ENCODE results near the gene PPP2R5C. TPM values are rescaled to one million over a fixed set of nuclear protein-coding genes. Genes with fewer than 3 reads are reported as not detected.
"Not testable (repeated sequence)": the region's sequence is repeated elsewhere in the genome, so short reads cannot be mapped to it uniquely, and the experiment has no call there.

The PPP2R5C gene
- total RNA-seq, 2 experiments from 2014 or later, result 291 to 300 TPM

- peak within 1 kb of the TSS; percentile 95 for H3K27ac Mint-ChIP-seq
- POLR2A ChIA-PET, result no interaction called here
- H3K36me3 Mint-ChIP-seq (ENCODE audit: low read depth), result peaks cover 5% of the 10 kb centered on the region
- DNase-seq, result peak; percentile 88
- H3K4me1 Mint-ChIP-seq, result peaks cover 46% of the 10 kb centered on the region
- CTCF ChIA-PET, result interaction anchor here (0.5 to 1.1 kb wide), 3 partner anchors 128 to 352 kb away, joined by 3 to 4 read pairs (median 3); no protein-coding TSS in a partner anchor
- no peaks in the 10 kb centered on the region for H3K27me3 Mint-ChIP-seq
- peak within 1 kb of the TSS; percentile 87 for H3K4me3 Mint-ChIP-seq
- no peaks in the 10 kb centered on the region for H3K9me3 Mint-ChIP-seq
Observed at GRCh38 chr14:101964297-101965180, 203.0 kb downstream of the PPP2R5C start, which contains the start of gene DYNC1H1. Gene DYNC1H1 (plus strand): TSS chr14:101964573. CDS start chr14:101964692, 119 bp downstream.

GRCh38 chr14:101965181-101965544 is 203.7 kb downstream of the PPP2R5C start:
- peak; percentile 72 for DNase-seq
- Mint-ChIP-seq H3K4me3 (peak overlapping the region; percentile 87), H3K27me3 (no peaks in the 10 kb centered on the region), H3K36me3 (ENCODE audit: low read depth) (peaks cover 6% of the 10 kb centered on the region), H3K9me3 (no peaks in the 10 kb centered on the region), H3K27ac (peak overlapping the region; percentile 91), H3K4me1 (peaks cover 48% of the 10 kb centered on the region)
- ChIA-PET POLR2A (no interaction called here), CTCF (interaction anchor here (0.5 to 1.1 kb wide), 4 partner anchors 128 to 352 kb away, joined by 3 to 4 read pairs (median 4); no protein-coding TSS in a partner anchor)

- H3K4me3 Mint-ChIP-seq, result peak overlapping the region; percentile 87
- H3K27ac Mint-ChIP-seq, result peak overlapping the region; percentile 91
- no peaks in the 10 kb centered on the region for H3K9me3 Mint-ChIP-seq
- H3K27me3 Mint-ChIP-seq, result no peaks in the 10 kb centered on the region
- H3K4me1 Mint-ChIP-seq, result peaks cover 43% of the 10 kb centered on the region
- CTCF ChIA-PET, result interaction anchor here (0.9 to 1.1 kb wide), 4 partner anchors 13 to 351 kb away, joined by 3 to 4 read pairs (median 4); no protein-coding TSS in a partner anchor
- H3K36me3 Mint-ChIP-seq (ENCODE audit: low read depth), result peaks cover 10% of the 10 kb centered on the region
- no peak for DNase-seq
- POLR2A ChIA-PET, result interaction anchor here (0.6 kb wide), 2 partner anchors 55 to 340 kb away, joined by 3 to 5 read pairs; no protein-coding TSS in a partner anchor
Observed at GRCh38 chr14:101965770-101966722, 204.5 kb downstream of the PPP2R5C start.

DNA sequence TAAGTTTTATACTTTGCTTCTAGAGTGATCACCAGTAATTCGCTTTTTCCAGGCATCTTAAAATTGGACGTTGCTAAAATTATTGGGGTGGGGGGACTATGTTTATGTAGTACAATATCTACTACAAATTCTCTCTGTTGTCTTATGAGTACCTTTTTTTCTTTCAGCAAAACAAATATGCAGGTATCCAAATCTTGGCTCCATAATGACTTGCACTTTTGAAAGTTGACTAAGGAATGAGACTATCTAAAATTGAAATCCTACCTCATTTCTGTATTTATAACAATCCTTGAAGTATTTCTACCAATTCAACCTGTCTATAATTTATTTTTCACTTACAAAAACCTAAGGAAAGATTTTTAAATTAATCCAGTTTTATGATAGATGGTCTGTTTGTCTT is 205.2 kb downstream of the PPP2R5C start:
- H3K36me3 Mint-ChIP-seq (ENCODE audit: low read depth), result peaks cover 10% of the 10 kb centered on the region
- H3K4me3 Mint-ChIP-seq, result peak overlapping the region; percentile 55
- peaks cover 40% of the 10 kb centered on the region for H3K4me1 Mint-ChIP-seq
- POLR2A ChIA-PET, result interaction anchor here (0.6 kb wide), 1 partner anchor 54 kb away, joined by 5 read pairs; no protein-coding TSS in a partner anchor
- H3K27ac Mint-ChIP-seq, result peak overlapping the region; percentile 60
- H3K9me3 Mint-ChIP-seq, result no peaks in the 10 kb centered on the region
- H3K27me3 Mint-ChIP-seq, result no peaks in the 10 kb centered on the region
- CTCF ChIA-PET, result interaction anchor here (0.6 to 1.5 kb wide), 4 partner anchors 14 to 318 kb away, joined by 3 to 4 read pairs (median 4); no protein-coding TSS in a partner anchor
- DNase-seq, result no peak

- Mint-ChIP-seq H3K27ac (peak overlapping the region; percentile 4), H3K36me3 (ENCODE audit: low read depth) (peaks cover 10% of the 10 kb centered on the region), H3K4me3 (no peak overlapping the region), H3K9me3 (no peaks in the 10 kb centered on the region), H3K27me3 (no peaks in the 10 kb centered on the region), H3K4me1 (peaks cover 48% of the 10 kb centered on the region)
- ChIA-PET POLR2A (interaction anchor here (0.6 kb wide), 1 partner anchor 349 kb away, joined by 6 read pairs; no protein-coding TSS in a partner anchor), CTCF (interaction anchor here (1.5 kb wide), 1 partner anchor 128 kb away, joined by 4 read pairs; no protein-coding TSS in a partner anchor)
- no peak for DNase-seq
Observed at GRCh38 chr14:101968186-101968585, 206.7 kb downstream of the PPP2R5C start.

DNA sequence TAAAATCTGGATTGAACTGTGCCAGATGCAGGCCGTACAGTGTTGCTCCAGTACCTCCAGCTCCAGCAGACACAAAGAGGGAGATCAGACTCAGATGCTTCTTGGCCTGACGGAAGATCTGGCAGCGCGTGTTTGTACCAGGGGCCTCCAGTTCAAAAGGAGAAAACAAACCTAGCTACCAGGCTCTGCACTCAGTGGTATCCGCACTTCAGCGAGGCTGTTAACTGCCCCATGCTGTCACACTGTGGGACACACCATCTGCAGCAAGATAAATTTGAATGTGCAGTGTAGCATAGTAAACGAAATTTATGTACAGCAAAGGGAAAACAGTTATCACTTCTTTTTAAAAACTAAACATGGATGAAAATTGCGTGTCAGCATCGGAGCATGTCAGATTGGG is 208.0 kb downstream of the PPP2R5C start:
- Mint-ChIP-seq H3K4me3 (no peak overlapping the region), H3K4me1 (peaks cover 44% of the 10 kb centered on the region), H3K36me3 (ENCODE audit: low read depth) (peaks cover 10% of the 10 kb centered on the region), H3K27ac (peak overlapping the region; percentile 6), H3K27me3 (no peaks in the 10 kb centered on the region), H3K9me3 (no peaks in the 10 kb centered on the region)
- ChIA-PET POLR2A (no interaction called here), CTCF (interaction anchor here (1.1 kb wide), 1 partner anchor 17 kb away, joined by 3 read pairs; no protein-coding TSS in a partner anchor)
- DNase-seq, result no peak

DNA sequence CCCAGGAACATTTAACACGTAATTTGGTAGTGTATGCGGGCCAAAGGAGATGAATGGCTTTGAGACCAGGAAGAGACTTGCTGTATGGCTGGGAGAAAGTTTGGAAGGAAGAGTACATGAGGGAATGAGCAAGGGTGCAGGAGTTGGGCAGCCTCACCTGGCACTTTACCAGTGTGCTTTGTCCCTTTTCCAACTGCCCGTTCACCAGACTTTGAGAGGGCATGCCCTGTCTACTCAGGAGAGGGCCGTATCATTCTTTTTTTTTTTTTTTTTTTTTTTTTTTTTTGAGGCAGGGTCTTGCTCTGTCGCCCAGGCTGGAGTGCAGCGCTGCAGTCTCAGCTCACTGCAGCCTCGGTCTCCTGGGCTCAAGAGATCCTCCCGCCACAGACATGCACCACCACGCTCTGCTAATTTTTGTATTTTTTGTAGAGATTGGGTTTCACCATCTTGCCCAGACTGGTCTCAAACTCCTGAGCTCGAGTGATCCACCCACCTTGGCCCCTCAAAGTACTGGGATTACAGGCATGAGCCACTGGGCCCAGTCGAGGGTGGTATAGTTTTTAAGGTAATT is 209.4 kb downstream of the PPP2R5C start:
- ChIA-PET CTCF (interaction anchor here (0.8 kb wide), 1 partner anchor 200 kb away, joined by 3 read pairs; no protein-coding TSS in a partner anchor), POLR2A (no interaction called here)

DNA sequence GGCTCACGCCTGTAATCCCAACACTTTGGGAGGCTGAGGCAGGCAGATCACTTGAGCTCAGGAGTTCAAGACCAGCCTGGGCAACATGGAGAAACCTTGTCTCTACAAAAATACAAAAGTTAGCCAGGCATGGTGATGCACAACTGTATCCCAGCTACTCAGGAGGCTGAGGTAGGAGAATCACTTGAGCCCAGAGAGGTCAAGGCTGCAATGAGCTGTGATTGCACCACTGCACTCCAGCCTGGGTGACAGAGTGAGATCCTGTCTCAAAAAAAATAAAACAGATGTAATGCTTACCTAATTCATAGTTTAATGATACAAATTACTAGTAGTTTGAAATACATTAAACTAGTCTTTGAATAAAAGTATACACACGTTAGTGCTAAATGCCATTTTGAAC is 209.9 kb downstream of the PPP2R5C start:
- Mint-ChIP-seq H3K4me1 (peaks cover 37% of the 10 kb centered on the region), H3K36me3 (ENCODE audit: low read depth) (peaks cover 11% of the 10 kb centered on the region)
- H3K4me3 Mint-ChIP-seq, H3K9me3 Mint-ChIP-seq, H3K27ac Mint-ChIP-seq, POLR2A ChIA-PET, H3K27me3 Mint-ChIP-seq, DNase-seq: not testable (repeated sequence)
- CTCF ChIA-PET, result interaction anchor here (0.8 kb wide), 3 partner anchors 15 to 201 kb away, joined by 3 read pairs; no protein-coding TSS in a partner anchor

More for the DNA sequence above, 209.4 kb downstream of the PPP2R5C start:
- Mint-ChIP-seq H3K4me3 (no peak overlapping the region), H3K4me1 (peaks cover 40% of the 10 kb centered on the region), H3K27ac (no peak overlapping the region), H3K27me3 (no peaks in the 10 kb centered on the region), H3K9me3 (no peaks in the 10 kb centered on the region), H3K36me3 (ENCODE audit: low read depth) (peaks cover 11% of the 10 kb centered on the region)
- DNase-seq, result no peak

DNA sequence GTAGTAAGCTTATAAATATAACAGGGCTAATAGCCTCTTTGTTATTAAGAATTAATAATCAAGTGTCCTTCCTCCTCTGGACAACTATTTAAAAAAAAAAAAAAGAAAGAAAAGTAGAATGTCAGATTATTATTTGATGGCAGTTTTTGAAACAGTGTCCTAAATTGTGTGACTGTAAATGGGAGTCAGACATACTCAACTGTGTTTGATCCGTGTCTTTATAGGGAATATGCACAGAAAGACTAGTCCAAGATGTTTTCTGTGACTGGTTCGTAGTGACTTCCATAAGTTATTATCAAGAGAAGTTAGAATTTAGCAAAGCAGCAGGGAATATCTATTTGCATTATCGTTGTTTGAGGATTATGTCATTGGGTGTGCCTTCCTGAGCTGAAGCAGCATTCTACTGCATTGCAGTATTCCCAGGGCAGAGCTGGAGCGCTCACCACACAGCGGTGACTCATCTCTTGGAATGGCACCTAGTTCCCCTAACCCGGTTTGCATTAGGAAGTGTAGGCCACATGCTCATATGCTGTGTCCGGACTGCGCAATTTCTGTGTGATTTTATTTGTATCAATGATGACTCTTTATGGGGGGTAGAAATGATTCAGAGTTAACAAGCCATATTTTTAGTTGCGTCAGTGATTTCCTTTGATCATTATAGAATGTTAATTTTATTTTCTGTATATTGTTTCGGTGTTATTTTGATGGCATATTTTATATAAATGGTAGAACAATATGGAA is 210.8 kb downstream of the PPP2R5C start:
- POLR2A ChIA-PET, result interaction anchor here (0.7 kb wide), 1 partner anchor 74 kb away, joined by 3 read pairs; no protein-coding TSS in a partner anchor
- no peaks in the 10 kb centered on the region for H3K9me3 Mint-ChIP-seq

GRCh38 chr14:101973356-101973755 is 211.8 kb downstream of the PPP2R5C start:
- POLR2A ChIA-PET, result interaction anchor here (0.7 kb wide), 1 partner anchor 73 kb away, joined by 3 read pairs; no protein-coding TSS in a partner anchor
- CTCF ChIA-PET, result interaction anchor here (0.6 kb wide), 1 partner anchor 337 kb away, joined by 3 read pairs; no protein-coding TSS in a partner anchor
- peaks cover 11% of the 10 kb centered on the region for H3K36me3 Mint-ChIP-seq (ENCODE audit: low read depth)

More for the DNA sequence above, 210.8 kb downstream of the PPP2R5C start:
- DNase-seq, result no peak
- Mint-ChIP-seq H3K36me3 (ENCODE audit: low read depth) (peaks cover 12% of the 10 kb centered on the region), H3K4me1 (peaks cover 31% of the 10 kb centered on the region), H3K4me3 (no peak overlapping the region), H3K27ac (no peak overlapping the region), H3K27me3 (no peaks in the 10 kb centered on the region)
- CTCF ChIA-PET, result interaction anchor here (0.8 kb wide), 2 partner anchors 14 to 114 kb away, joined by 3 read pairs; no protein-coding TSS in a partner anchor

DNA sequence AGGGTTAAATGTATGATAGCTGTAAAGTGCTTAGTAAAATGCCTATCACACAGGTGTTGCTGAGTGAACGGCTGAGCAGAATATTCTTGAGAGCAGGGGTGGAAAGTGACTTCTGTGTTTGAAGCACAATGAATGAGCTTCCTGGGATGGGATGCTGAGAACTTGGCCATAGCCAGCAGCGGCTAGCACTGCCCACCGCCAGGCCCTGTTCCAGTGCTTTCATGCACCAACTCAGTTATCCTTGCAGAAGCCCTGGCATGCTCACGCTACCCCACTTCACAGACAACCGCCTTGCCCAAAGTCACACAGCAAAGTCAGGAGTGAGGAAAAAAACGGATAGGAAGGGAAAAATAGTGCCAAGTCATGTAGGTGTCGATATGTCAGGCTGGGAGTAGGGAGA is 213.7 kb downstream of the PPP2R5C start:
- Mint-ChIP-seq H3K4me1 (peaks cover 19% of the 10 kb centered on the region), H3K27ac (no peak overlapping the region), H3K4me3 (no peak overlapping the region), H3K36me3 (ENCODE audit: low read depth) (peaks cover 24% of the 10 kb centered on the region), H3K27me3 (no peaks in the 10 kb centered on the region), H3K9me3 (no peaks in the 10 kb centered on the region)
- CTCF ChIA-PET, result interaction anchor here (0.6 to 2.0 kb wide), 2 partner anchors 12 to 89 kb away, joined by 4 read pairs; no protein-coding TSS in a partner anchor
- DNase-seq, result no peak
- POLR2A ChIA-PET, result no interaction called here

More at GRCh38 chr14:101973356-101973755, 211.8 kb downstream of the PPP2R5C start:
- Mint-ChIP-seq H3K9me3 (no peaks in the 10 kb centered on the region), H3K4me1 (peaks cover 24% of the 10 kb centered on the region), H3K4me3 (no peak overlapping the region), H3K27me3 (no peaks in the 10 kb centered on the region), H3K27ac (no peak overlapping the region)
- DNase-seq, result no peak
